KMS-11 (cell line): ENCODE data around the gene NCAPG.

Source experiments
- H2AFZ ChIP-seq: fragments of 200-600 bp; sonication (generic); 2 replicates; pipeline ENCODE4 v1.6.1; 2016; ENCODE audit warnings: antibody characterized with exemption, mixed run types, low read depth
- H3K27ac ChIP-seq: fragments of 200-600 bp; sonication (generic); 2 replicates; pipeline ENCODE4 v1.6.1; 2016; ENCODE audit warnings: mild to moderate bottlenecking, mixed run types
- H3K27me3 ChIP-seq: fragments of 200-600 bp; sonication (generic); 2 replicates; pipeline ENCODE4 v1.6.1; 2017; ENCODE audit warnings: mild to moderate bottlenecking, low read depth, mixed run types, moderate library complexity; ENCODE audit not compliant: insufficient read depth
- H3K36me3 ChIP-seq: fragments of 200-600 bp; sonication (generic); 2 replicates; pipeline ENCODE4 v1.6.1; 2017; ENCODE audit warnings: mild to moderate bottlenecking, mixed run types; ENCODE audit not compliant: insufficient read depth
- H3K4me1 ChIP-seq: fragments of 200-600 bp; sonication (generic); 2 replicates; pipeline ENCODE4 v1.6.1; 2016; ENCODE audit warnings: mild to moderate bottlenecking, low read depth, mixed run types; ENCODE audit not compliant: poor library complexity, severe bottlenecking
- H3K4me2 ChIP-seq: fragments of 200-600 bp; sonication (generic); 2 replicates; pipeline ENCODE4 v1.7.0; 2016; ENCODE audit warnings: mild to moderate bottlenecking, mixed run types
- H3K4me3 ChIP-seq: fragments of 200-600 bp; sonication (generic); IDR thresholded peaks from 2 replicates; pipeline ENCODE4 v1.6.1; 2017; ENCODE audit warnings: low read depth, low read length, mixed read lengths; ENCODE audit not compliant: insufficient read depth
- H3K79me2 ChIP-seq: fragments of 200-600 bp; sonication (generic); 2 replicates; pipeline ENCODE4 v1.6.1; 2016; ENCODE audit warnings: low read depth, mixed run types; ENCODE audit not compliant: insufficient read depth
- H3K9ac ChIP-seq: fragments of 200-600 bp; sonication (generic); 2 replicates; pipeline ENCODE4 v1.6.1; 2016; ENCODE audit warnings: mild to moderate bottlenecking, mixed run types
- H4K20me1 ChIP-seq: fragments of 200-600 bp; sonication (generic); 2 replicates; pipeline ENCODE4 v1.6.1; 2016; ENCODE audit warnings: mild to moderate bottlenecking, mixed run types; ENCODE audit not compliant: insufficient read depth
- CTCF ChIP-seq: fragments of 200-600 bp; sonication (generic); conservative IDR thresholded peaks from 2 replicates; pipeline ENCODE4 v1.6.1; 2017; ENCODE audit warnings: low read depth, mild to moderate bottlenecking, antibody characterized with exemption, low read length, moderate library complexity, mixed read lengths

The NCAPG gene

GRCh38 chr4:17787315-17787714, 23.5 kb upstream of the NCAPG start:
- no peak overlapping the region for H2AFZ ChIP-seq
- H3K4me3 ChIP-seq: no peak overlapping the region
- H3K36me3 ChIP-seq: no peaks in the 10 kb centered on the region
- no peaks in the 10 kb centered on the region for H4K20me1 ChIP-seq
- H3K27ac ChIP-seq: no peak overlapping the region
- H3K27me3 ChIP-seq: no peaks in the 10 kb centered on the region
- H3K4me1 ChIP-seq: no peaks in the 10 kb centered on the region
- H3K9ac ChIP-seq: no peak overlapping the region
- no peaks in the 10 kb centered on the region for H3K79me2 ChIP-seq
- H3K4me2 ChIP-seq: no peak overlapping the region
- no peak for TF ChIP-seq CTCF

GRCh38 chr4:17788956-17789355, 21.8 kb upstream of the NCAPG start:
- Histone ChIP-seq H3K36me3 (no peaks in the 10 kb centered on the region), H2AFZ (no peak overlapping the region), H3K4me2 (no peak overlapping the region), H3K79me2 (no peaks in the 10 kb centered on the region), H3K9ac (no peak overlapping the region), H3K4me3 (no peak overlapping the region), H4K20me1 (no peaks in the 10 kb centered on the region), H3K27ac (no peak overlapping the region), H3K4me1 (no peaks in the 10 kb centered on the region), H3K27me3 (no peaks in the 10 kb centered on the region)
- TF ChIP-seq CTCF: no peak

GRCh38 chr4:17794730-17795129, 16.0 kb upstream of the NCAPG start:
- Histone ChIP-seq H3K4me2 (no peak overlapping the region), H3K36me3 (no peaks in the 10 kb centered on the region), H2AFZ (no peak overlapping the region), H3K4me3 (no peak overlapping the region), H4K20me1 (no peaks in the 10 kb centered on the region), H3K27ac (no peak overlapping the region), H3K9ac (no peak overlapping the region), H3K27me3 (no peaks in the 10 kb centered on the region), H3K79me2 (no peaks in the 10 kb centered on the region), H3K4me1 (peaks cover 13% of the 10 kb centered on the region)
- no peak for TF ChIP-seq CTCF

- Histone ChIP-seq H3K36me3 (no peaks in the 10 kb centered on the region), H2AFZ (no peak overlapping the region), H4K20me1 (no peaks in the 10 kb centered on the region), H3K4me1 (peaks cover 13% of the 10 kb centered on the region), H3K9ac (no peak overlapping the region), H3K79me2 (peaks cover 4% of the 10 kb centered on the region; the same call in 1 of the 2 replicates), H3K4me3 (no peak overlapping the region), H3K27me3 (no peaks in the 10 kb centered on the region), H3K4me2 (no peak overlapping the region), H3K27ac (no peak overlapping the region)
- TF ChIP-seq CTCF: no peak
Measured at GRCh38 chr4:17797808-17798207, 13.0 kb upstream of the NCAPG start.
